H9 (cell line): ENCODE data around the gene MINDY4. TPM values are rescaled to one million over a fixed set of nuclear protein-coding genes. Genes with fewer than 3 reads are reported as not detected.

Source experiments
- DNase-seq: peaks from one replicate; pipeline ENCODE4 v3.0.0-alpha.2; 2017
- H2AFZ ChIP-seq: one replicate; pipeline ENCODE4 v1.6.1; 2013; ENCODE audit warnings: mild to moderate bottlenecking, low read length, control low read depth, moderate library complexity
- H2AK5ac ChIP-seq: 2 replicates; pipeline ENCODE4 v1.6.1; 2013; ENCODE audit warnings: low read length, control low read depth, mixed read lengths; ENCODE audit not compliant: insufficient read length
- H2BK120ac ChIP-seq: one replicate; pipeline ENCODE4 v1.6.1; 2013; ENCODE audit warnings: low read depth, mild to moderate bottlenecking, low read length, control low read depth, inconsistent platforms; ENCODE audit not compliant: poor library complexity, severe bottlenecking
- H2BK12ac ChIP-seq: 2 replicates; pipeline ENCODE4 v1.6.1; 2013; ENCODE audit warnings: low read length, control low read depth, mixed read lengths, low read depth; ENCODE audit not compliant: insufficient read length
- H2BK15ac ChIP-seq: 2 replicates; pipeline ENCODE4 v1.6.1; 2013; ENCODE audit warnings: low read depth, low read length, control low read depth
- H2BK20ac ChIP-seq: one replicate; pipeline ENCODE4 v1.6.1; 2013; ENCODE audit warnings: low read depth, mild to moderate bottlenecking, low read length, control low read depth, inconsistent platforms; ENCODE audit not compliant: poor library complexity, severe bottlenecking
- H2BK5ac ChIP-seq: 2 replicates; pipeline ENCODE4 v1.6.1; 2013; ENCODE audit warnings: low read length, control low read depth, mixed read lengths; ENCODE audit not compliant: insufficient read length
- H3K14ac ChIP-seq: 2 replicates; pipeline ENCODE4 v1.6.1; 2013; ENCODE audit warnings: low read length, control low read depth; ENCODE audit not compliant: insufficient read depth
- H3K18ac ChIP-seq: 2 replicates; pipeline ENCODE4 v1.6.1; 2013; ENCODE audit warnings: low read depth, mild to moderate bottlenecking, mixed read lengths, low read length, control low read depth; ENCODE audit not compliant: insufficient read length
- H3K23ac ChIP-seq: 2 replicates; pipeline ENCODE4 v1.6.1; 2013; ENCODE audit warnings: low read length, control low read depth, mixed read lengths, low read depth; ENCODE audit not compliant: insufficient read length
- H3K23me2 ChIP-seq: 2 replicates; pipeline ENCODE4 v1.6.1; 2013; ENCODE audit warnings: low read depth, mild to moderate bottlenecking, mixed read lengths, low read length, control low read depth; ENCODE audit not compliant: insufficient read length, poor library complexity, severe bottlenecking
- H3K27ac ChIP-seq: 2 replicates; pipeline ENCODE4 v1.5.1; 2013; ENCODE audit warnings: low read length, control low read depth, mixed read lengths, low read depth; ENCODE audit not compliant: insufficient read length
- H3K27me3 ChIP-seq: 2 replicates; pipeline ENCODE4 v1.6.1; 2013; ENCODE audit warnings: low read length, control low read depth, inconsistent platforms; ENCODE audit not compliant: insufficient read depth
- H3K4ac ChIP-seq: 2 replicates; pipeline ENCODE4 v1.6.1; 2013; ENCODE audit warnings: low read depth, mild to moderate bottlenecking, control low read depth, inconsistent platforms, low read length, moderate library complexity
- H3K4me1 ChIP-seq: 2 replicates; pipeline ENCODE4 v1.6.1; 2013; ENCODE audit warnings: low read length, control low read depth, inconsistent platforms; ENCODE audit not compliant: insufficient read depth
- H3K4me2 ChIP-seq: 2 replicates; pipeline ENCODE4 v1.6.1; 2013; ENCODE audit warnings: low read length, control low read depth, mixed read lengths; ENCODE audit not compliant: insufficient read length, insufficient read depth
- H3K56ac ChIP-seq: 2 replicates; pipeline ENCODE4 v1.6.1; 2013; ENCODE audit warnings: low read depth, mild to moderate bottlenecking, mixed read lengths, low read length, control low read depth; ENCODE audit not compliant: insufficient read length
- H3K79me1 ChIP-seq: 2 replicates; pipeline ENCODE4 v1.6.1; 2013; ENCODE audit warnings: low read depth, mild to moderate bottlenecking, moderate library complexity, low read length, control low read depth, inconsistent platforms; ENCODE audit not compliant: insufficient read depth, poor library complexity, severe bottlenecking
- H3K79me2 ChIP-seq: 2 replicates; pipeline ENCODE4 v1.6.1; 2013; ENCODE audit warnings: low read length, control low read depth, inconsistent platforms; ENCODE audit not compliant: insufficient read depth
- H3K9ac ChIP-seq: 2 replicates; pipeline ENCODE4 v1.6.1; 2013; ENCODE audit warnings: low read length, control low read depth, mixed read lengths; ENCODE audit not compliant: insufficient read length; ENCODE audit errors: extremely low read depth
- H3K9me3 ChIP-seq: one replicate; pipeline ENCODE4 v1.6.1; 2013; ENCODE audit warnings: low read depth, low read length, inconsistent platforms; ENCODE audit not compliant: control insufficient read depth
- H3T11ph ChIP-seq: one replicate; pipeline ENCODE4 v1.6.1; 2013; ENCODE audit warnings: mild to moderate bottlenecking, low read length, control low read depth, inconsistent platforms
- H4K20me1 ChIP-seq: one replicate; pipeline ENCODE4 v1.6.1; 2013; ENCODE audit not compliant: control insufficient read depth, insufficient read length, insufficient read depth
- H4K5ac ChIP-seq: 2 replicates; pipeline ENCODE4 v1.6.1; 2013; ENCODE audit warnings: low read depth, mild to moderate bottlenecking, mixed read lengths, low read length, control low read depth; ENCODE audit not compliant: insufficient read length
- H4K8ac ChIP-seq: replicated peaks from 2 replicates; pipeline ENCODE4 v1.6.1; 2013; ENCODE audit warnings: low read length, control low read depth, mixed read lengths, low read depth; ENCODE audit not compliant: insufficient read length
- H4K91ac ChIP-seq: 2 replicates; pipeline ENCODE4 v1.6.1; 2013; ENCODE audit warnings: low read depth, mild to moderate bottlenecking, moderate library complexity, mixed read lengths, low read length, control low read depth; ENCODE audit not compliant: insufficient read length
- H3K27ac Mint-ChIP-seq, 3 experiments: 2 replicates in 2 of 3; 3 replicates in 1 of 3; pipeline ENCODE4 v1.8.0; 2020 to 2021; ENCODE audit warnings: mixed read lengths in 3 of 3, mild to moderate bottlenecking in 1 of 3, moderate library complexity in 1 of 3
- H3K27me3 Mint-ChIP-seq: 2 replicates; pipeline ENCODE4 v1.8.0; 2021; ENCODE audit warnings: low read depth, mild to moderate bottlenecking, moderate library complexity, mixed read lengths
- H3K36me3 Mint-ChIP-seq, 3 experiments: 2 replicates in 2 of 3; 3 replicates in 1 of 3; pipeline ENCODE4 v1.8.0; 2020 to 2021; ENCODE audit warnings: low read depth in 3 of 3, mixed read lengths in 3 of 3; ENCODE audit not compliant: insufficient read depth in 1 of 3
- H3K4me1 Mint-ChIP-seq, 2 experiments: 2 replicates each; pipeline ENCODE4 v1.8.0; 2020; ENCODE audit warnings: mixed read lengths in 2 of 2
- H3K4me3 Mint-ChIP-seq, 2 experiments: 2 replicates in 1 of 2; 3 replicates in 1 of 2; pipeline ENCODE4 v1.8.0; 2020 to 2021; ENCODE audit warnings: mild to moderate bottlenecking in 2 of 2, mixed read lengths in 2 of 2, moderate library complexity in 1 of 2
- H3K9me3 Mint-ChIP-seq, 2 experiments: 2 replicates in 1 of 2; 3 replicates in 1 of 2; pipeline ENCODE4 v1.8.0; 2020; ENCODE audit warnings: mild to moderate bottlenecking in 2 of 2, mixed read lengths in 2 of 2, moderate library complexity in 1 of 2
- WGBS: extraction: QIAGEN DNeasy Blood & Tissue Kit; methylation state at CpG from one replicate; pipeline ENCODE4 v1.1.7; 2013; ENCODE audit warnings: missing lambda C conversion rate, low lambda C conversion rate, mixed read lengths; ENCODE audit not compliant: insufficient read length; ENCODE audit errors: extremely low coverage; 5-methylcytosine and 5-hydroxymethylcytosine counted together
- total RNA-seq: library from RNA; stranded (reverse); gene quantifications from 2 replicates; pipeline ENCODE4 v1.2.1, GENCODE V29; 2021
- TF ChIP-seq, protein P1 (sequence below): fragments of 200-600 bp; sonication (generic); conservative IDR thresholded peaks from 3 replicates; pipeline ENCODE4 v1.8.0; 2021; ENCODE audit warnings: antibody characterized with exemption, mild to moderate bottlenecking

MINDY4 gene
- total RNA-seq, 1 experiment from 2014 or later: 3.1 TPM

- H3T11ph ChIP-seq: no peak overlapping the region
- no peak for DNase-seq
- no peaks in the 10 kb centered on the region for H3K23me2 ChIP-seq
- no peak overlapping the region for H2BK20ac ChIP-seq
- no peak overlapping the region for H4K91ac ChIP-seq
- Mint-ChIP-seq H3K4me1 (peaks cover 0 to 5% of the 10 kb centered on the region in 2 experiments; a peak in 2 of 4 replicates), H3K9me3 (no peaks in the 10 kb centered on the region), H3K36me3 (no peaks in the 10 kb centered on the region; a peak in 1 of 7 replicates), H3K27ac (peak overlapping the region in 1 of 3 experiments; percentile 65; a peak in 1 of 7 replicates), H3K27me3 (no peaks in the 10 kb centered on the region; the same call in none of the 2 replicates), H3K4me3 (no peak overlapping the region; a peak in 1 of 5 replicates)
- H3K79me1 ChIP-seq: no peaks in the 10 kb centered on the region
- H3K4ac ChIP-seq: no peak overlapping the region
- no peaks in the 10 kb centered on the region for H4K20me1 ChIP-seq
- H3K79me2 ChIP-seq: no peaks in the 10 kb centered on the region
- H3K23ac ChIP-seq: no peak overlapping the region
- no peak overlapping the region for H4K5ac ChIP-seq
- no peak overlapping the region for H4K8ac ChIP-seq
- no peak overlapping the region for H2AFZ ChIP-seq
- no peak overlapping the region for H3K9ac ChIP-seq
- WGBS: no CpG with 5 or more reads among the region's 5 CpGs
- no peak overlapping the region for H2BK120ac ChIP-seq
- no peaks in the 10 kb centered on the region for H3K27me3 ChIP-seq
- no peak overlapping the region for H3K27ac ChIP-seq
- no peak overlapping the region for H2AK5ac ChIP-seq
- H3K18ac ChIP-seq: no peak overlapping the region
- no peaks in the 10 kb centered on the region for H3K9me3 ChIP-seq
- no peaks in the 10 kb centered on the region for H3K4me1 ChIP-seq
- H3K14ac ChIP-seq: no peak overlapping the region
- H2BK5ac ChIP-seq: no peak overlapping the region
- H3K4me2 ChIP-seq: no peak overlapping the region
- H3K56ac ChIP-seq: no peak overlapping the region
- TF ChIP-seq, protein P1, sequence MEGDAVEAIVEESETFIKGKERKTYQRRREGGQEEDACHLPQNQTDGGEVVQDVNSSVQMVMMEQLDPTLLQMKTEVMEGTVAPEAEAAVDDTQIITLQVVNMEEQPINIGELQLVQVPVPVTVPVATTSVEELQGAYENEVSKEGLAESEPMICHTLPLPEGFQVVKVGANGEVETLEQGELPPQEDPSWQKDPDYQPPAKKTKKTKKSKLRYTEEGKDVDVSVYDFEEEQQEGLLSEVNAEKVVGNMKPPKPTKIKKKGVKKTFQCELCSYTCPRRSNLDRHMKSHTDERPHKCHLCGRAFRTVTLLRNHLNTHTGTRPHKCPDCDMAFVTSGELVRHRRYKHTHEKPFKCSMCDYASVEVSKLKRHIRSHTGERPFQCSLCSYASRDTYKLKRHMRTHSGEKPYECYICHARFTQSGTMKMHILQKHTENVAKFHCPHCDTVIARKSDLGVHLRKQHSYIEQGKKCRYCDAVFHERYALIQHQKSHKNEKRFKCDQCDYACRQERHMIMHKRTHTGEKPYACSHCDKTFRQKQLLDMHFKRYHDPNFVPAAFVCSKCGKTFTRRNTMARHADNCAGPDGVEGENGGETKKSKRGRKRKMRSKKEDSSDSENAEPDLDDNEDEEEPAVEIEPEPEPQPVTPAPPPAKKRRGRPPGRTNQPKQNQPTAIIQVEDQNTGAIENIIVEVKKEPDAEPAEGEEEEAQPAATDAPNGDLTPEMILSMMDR: no peak
- no peak overlapping the region for H2BK12ac ChIP-seq
- H2BK15ac ChIP-seq: no peak overlapping the region
Observed at GRCh38 chr7:30799976-30800661, 28.9 kb downstream of the MINDY4 start.
